CD4-positive, alpha-beta T cell treated with Interleukin-17A for 1 hour (primary cell): ENCODE data around the gene KIAA0825.
"Not testable (repeated sequence)": the region's sequence is repeated elsewhere in the genome, so short reads cannot be mapped to it uniquely, and the experiment has no call there.

ENCODE experiments used
- DNase-seq: peaks from one replicate; pipeline ENCODE4 v3.0.0-alpha.2; 2020

KIAA0825 gene

DNA sequence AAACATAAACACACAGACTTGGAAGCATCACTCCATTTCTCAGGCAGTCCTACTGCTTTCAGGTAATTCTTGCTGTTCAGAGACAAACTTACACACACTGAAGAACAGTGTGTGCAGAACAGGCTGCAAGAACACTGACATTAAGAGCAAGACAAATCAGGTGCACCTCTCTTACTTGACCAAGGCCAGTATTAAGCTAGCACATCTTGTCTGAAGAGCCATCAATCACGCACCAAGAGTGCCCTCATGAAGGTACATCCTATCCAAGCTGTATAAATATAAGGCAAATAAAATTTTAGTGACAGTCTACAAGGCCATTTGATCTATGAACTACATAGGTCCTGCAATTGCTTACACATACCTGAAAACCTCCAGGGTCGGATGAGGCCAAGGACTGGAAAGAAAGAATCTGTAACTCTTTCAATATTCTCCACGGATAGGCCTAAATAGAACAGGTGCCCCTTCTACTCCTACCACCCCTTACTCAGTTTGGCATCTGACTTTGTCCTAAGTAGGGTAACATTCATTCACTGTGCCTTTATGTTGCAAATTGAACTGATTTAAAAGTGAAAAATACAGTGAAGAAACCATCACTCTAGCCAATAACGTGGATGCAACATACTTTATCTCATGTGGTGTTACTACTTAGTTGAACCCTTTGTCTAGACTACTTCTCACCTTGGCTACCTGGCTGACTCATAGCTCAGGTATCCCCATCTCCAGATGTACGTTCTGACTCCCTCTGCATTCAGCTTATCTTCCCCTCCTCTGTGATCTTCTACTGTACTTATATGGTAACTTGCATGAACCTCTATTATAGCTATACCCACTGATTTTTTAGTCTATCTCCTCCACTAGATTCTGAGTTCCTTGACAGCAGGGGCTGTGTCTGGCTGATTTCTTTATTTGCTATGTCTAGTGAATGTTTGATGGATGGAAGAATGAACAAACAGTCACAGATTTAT is 256.3 kb downstream of the KIAA0825 start:
- no peak for DNase-seq

DNA sequence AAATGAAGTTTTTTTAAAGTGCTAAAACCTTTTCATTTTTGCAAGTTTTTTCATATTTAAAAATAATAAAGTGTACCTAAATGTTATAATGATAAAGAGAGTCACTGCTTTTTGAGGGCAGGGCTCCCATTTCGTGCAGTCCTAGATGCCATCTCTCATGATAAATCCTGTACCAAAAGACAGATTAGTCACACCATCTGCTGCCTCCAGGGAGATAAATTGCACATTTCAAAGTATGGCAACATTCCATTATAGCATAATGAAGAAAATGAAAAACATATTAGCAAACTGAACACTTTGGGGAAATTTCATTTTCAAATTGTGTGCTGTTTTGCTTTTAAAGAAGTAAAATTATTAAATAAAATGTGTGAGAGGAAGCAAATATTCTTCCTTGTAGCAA is 257.2 kb downstream of the KIAA0825 start:
- DNase-seq, result no peak

DNA sequence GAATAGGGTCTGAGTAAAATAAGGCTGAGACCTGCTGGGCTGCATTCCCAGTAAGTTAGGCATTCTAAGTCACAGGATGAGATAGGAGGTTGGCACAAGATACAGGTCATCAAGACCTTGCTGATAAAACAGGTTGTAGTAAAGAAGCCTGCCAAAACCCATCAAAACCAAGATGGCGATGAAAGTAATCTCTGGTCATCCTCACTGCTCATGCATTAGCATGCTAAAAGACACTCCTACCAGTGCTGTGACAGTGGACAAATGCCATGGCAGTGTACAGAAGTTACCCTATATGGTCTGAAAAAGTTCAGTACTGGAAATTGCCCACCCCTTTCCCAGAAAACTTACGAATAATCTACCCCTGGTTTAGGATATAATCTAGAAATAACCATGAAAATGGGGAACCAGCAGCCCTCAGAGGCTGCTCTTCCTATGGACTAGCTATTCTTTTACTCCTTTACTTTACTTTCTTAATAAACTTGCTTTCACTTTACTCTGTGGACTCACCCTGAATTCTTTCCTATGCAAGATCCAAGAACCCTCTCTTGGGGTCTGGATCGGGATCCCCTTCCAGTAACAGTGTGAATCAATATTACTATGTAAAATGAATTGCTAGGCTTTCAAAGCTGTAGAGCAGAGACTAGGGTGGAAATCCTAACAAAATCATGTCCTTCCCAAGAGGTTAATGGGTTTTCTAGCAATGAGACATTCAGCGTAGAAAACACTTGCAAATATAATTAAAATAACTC is 257.8 kb downstream of the KIAA0825 start:
- no peak for DNase-seq

DNA sequence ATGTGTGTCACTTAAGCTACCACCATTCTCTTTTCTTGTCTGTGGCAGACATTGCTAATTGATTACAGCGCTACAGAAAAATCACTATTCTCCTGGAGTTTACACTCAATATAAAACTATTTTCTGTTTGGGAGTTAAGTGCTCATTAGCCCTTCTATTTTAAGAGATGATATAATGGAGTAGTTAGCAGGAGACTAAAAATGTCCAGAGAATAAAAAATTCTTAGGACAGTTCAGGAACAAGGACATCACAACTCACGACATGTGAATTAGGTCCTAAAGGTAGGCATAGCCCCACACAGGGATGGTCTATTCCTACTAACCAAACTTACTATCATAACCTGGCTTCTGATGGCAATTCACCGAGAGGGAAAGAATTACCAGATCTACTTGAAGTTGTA is 258.5 kb downstream of the KIAA0825 start:
- no peak for DNase-seq

DNA sequence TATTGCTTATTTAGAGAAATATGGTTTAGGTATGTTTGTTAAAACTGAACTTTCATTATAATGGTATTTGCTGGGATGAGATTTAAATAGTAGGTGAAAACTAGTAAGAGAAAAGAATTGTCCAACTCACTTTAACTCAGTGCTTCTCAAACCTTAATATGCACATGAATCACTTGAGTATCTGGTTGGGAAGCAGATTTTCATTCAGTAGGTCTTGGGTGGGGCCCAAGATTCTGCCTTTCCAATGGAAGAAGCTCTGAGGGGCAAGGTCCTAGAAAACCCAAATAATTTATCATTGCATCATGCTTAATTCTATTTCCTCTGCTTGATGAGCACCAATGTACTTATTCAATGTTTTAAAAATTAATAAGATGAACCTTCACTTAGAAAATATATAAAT is 262.6 kb downstream of the KIAA0825 start:
- DNase-seq, result no peak

DNA sequence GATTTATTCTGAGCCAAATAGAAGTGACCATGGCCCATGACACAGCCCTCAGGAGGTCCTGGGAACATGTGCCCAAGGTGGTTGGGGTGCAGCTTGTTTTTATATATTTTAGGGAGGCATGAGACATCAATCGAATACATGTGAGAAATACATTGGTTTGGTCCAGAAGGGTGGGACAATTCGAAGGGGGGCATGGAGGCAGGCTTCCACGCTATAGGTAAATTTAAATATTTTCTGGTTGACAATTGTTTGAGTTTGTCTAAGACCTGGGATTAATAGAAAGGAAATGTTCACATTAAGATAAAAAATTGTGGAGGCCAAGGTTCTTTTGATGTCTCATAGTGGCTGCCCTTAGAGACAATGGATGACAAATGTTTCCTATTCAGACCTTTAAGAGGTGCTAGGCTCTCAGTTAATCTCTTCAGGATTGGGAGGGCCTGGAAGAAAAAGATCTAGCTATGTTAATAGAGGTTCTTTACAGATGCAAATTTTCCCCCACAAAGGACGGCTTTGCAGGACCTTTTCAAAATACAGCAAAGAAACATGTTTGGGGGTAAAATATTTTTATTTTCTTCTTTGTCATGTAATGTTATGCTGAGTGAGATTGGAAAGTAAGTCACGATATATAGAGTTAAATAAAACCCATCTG is 263.4 kb downstream of the KIAA0825 start:
- not testable (repeated sequence) for DNase-seq

DNA sequence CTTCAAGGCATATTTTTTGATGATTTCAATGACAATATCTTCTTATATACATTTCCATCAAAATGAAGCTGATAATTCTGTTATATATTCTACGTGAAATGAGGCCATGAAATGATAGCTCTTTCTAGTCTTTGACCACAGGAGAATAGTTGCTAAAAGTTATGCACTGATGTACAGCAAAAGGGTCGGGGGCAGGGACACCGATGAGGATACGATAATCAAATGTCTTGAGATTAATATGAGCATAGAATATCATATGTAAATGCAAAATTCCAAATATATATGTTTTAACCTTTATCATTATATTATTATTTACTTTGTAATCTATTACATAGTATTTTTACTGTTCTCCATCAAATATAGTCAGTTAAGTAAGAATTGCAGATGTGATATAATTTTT is 264.8 kb downstream of the KIAA0825 start:
- no peak for DNase-seq

DNA sequence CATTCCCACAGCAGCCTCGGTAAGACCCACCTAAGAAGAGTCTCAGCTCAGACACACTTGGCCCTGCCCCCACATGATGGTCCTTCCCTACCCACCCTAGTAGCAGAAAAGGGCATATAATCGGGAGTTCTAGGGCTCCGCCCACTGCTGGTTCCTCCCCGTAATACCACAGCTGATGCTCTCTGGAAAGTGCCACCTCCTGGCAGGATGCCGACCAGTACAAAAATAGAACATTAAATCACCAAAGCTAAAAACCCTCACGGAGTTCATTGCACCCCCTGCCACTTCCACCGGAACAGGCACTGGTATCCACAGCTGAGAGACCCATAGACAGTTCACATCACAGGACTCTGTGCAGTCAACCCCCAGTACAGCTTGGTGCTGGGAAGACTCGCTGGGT is 271.3 kb downstream of the KIAA0825 start:
- no peak for DNase-seq

DNA sequence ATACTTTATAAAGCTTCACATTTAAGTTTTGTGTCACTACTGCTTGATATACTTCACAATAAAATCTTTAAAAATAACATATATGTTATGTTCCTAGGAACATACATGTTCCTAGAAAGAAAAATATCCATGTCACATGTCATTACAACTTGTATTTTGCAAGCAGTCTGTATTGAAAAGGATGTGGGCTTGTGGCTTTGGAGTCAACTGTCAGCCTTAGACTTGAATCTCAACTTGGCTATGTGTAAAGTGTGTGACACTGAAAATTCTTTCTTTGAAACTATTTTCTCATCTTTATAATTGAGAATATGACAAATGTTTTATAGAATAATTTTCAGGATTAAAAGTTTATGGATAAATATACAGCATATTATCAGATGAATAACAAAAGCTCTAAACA is 273.1 kb downstream of the KIAA0825 start:
- DNase-seq, result no peak

DNA sequence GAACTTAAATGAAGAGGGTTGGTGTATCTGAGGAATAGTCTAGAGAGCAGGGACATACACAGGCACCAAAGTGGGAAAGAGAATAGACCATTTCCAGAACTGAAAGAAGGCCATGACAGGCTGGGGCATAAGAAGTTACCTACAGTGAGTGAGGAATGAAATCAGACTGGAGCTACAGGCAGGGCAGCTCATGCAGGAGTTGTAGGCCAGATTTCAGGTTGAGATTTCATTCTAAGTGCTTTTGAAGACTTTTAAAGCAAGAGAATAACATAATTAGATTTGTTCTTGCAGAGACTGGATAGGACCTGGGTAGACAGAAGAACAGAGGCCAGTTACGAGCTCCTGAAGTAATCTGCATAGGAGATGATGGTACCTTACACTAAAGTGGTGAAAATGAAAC is 280.8 kb downstream of the KIAA0825 start:
- DNase-seq, result no peak

DNA sequence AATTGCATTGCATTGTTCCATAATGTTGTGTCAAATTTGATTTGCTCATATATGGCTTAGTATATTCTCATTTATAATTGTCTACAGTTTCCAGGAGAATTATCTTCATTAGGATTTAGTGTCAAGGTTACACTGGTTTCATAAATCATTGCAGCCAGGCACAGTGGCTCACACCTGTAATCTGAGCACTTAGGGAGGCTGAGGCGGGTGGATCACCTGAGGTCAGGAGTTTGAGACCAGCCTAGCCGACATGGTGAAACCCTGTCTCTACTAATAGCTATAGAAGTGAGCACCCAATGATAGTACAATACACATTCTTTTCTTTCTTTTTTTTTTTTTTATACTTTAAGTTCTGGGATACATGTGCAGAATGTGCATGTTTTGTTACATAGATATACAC is 282.5 kb downstream of the KIAA0825 start:
- no peak for DNase-seq

DNA sequence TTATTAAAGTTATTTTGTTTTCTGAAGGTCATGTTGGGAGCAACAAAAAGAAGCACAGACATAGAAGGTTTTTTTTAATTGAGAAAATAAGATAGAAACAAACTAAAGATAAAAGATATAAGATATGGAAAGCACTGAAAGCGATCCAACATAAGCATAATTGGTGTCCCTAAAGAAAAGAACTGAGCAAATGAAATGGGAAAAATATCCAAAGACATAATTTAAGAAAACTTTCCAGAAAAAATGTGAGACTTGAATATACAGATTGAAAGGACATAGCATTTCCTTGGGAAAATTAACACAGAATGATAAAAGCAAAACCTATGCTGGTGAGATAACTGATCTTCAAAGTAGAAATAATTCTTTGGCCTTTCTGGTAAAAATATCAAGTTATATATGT is 289.3 kb downstream of the KIAA0825 start:
- no peak for DNase-seq

DNA sequence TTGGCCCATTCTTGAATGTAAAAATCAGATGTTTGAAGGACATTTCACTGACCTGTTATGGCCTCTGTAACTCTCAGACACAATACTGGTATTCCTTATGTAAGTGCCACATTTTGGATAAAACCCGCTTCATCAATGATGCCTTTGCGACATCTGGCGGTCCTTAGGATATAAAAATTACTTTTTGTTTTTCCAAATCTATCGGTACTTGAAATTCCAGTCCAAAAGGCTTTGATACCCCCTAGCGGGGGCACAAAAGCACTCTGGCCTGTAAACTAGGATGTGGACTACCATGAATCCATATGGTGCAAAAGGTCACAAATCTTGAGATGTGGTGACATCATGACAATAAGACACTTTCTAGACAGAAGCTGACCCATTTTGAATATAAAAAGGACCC is 291.8 kb downstream of the KIAA0825 start:
- no peak for DNase-seq

DNA sequence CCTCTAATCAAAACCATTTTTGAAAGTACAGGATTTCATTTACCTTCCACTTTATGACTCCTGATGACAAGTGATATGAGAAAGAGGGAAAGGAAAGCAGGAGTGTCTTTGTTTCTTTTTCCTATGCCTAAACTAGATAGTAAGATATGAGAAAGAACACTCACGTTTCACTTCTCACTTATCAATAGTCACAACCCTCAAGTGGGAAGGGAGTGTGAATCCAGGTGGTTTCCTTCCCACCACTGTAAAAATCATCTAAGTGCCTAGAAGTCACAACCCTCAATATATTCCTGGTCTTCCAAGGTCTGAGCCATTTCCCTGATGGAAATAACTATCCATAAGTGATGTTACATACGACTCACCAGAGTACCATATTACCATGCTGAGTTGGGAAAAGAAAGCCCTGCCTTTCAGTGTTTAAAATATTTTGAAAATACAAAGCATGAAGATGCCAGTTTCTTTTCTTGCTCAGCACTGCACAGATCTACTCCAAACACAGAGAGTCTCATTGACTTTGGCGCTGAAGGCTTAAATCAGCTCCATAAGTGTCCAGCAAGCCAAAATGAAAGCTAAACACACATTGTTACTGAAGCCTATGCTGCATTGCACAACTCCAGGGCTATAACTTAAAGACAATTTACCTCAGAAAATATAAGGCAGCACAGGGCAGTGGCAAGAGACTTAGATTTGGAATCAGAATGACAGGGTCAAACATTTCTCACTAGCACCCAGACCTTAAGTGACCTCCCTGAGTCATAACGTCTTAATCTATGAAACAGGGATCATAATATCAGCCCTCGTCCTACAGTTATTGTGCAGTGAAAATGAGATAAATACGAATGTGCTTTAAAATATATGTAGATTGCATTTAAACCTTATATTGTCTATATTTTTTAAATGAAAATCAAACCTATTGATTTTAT is 301.2 kb downstream of the KIAA0825 start:
- no peak for DNase-seq

DNA sequence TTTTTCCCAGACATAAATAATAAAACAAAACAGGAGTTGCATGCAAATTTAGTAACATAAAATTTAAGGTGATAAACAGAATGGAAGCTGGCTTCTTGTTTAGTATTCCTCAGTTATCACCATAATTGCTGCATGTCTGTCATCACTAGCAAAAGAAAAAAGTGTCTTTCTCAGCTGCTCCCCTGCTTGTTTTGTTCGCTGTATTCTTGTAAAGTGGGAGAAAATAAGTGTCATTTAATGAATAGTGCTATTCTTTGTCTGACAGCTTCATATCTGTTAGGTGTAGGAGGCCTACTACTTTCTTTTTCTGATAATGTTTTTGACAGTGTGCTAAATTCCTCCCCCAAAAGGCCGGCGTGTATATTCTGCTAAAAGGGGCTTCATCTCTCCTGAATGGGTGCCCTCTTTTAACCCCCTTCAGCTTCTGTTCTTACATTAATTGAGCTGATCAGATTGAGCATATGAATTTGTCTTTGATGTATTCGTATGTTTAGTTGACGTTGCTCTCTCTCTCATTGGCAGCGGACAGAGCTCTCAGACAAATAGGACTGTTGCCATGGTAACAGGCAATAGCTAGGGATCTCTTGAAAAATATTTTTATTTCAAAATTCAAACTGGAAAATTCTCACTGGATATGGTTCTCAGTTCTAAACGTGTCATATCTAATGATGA is 303.8 kb downstream of the KIAA0825 start:
- no peak for DNase-seq

DNA sequence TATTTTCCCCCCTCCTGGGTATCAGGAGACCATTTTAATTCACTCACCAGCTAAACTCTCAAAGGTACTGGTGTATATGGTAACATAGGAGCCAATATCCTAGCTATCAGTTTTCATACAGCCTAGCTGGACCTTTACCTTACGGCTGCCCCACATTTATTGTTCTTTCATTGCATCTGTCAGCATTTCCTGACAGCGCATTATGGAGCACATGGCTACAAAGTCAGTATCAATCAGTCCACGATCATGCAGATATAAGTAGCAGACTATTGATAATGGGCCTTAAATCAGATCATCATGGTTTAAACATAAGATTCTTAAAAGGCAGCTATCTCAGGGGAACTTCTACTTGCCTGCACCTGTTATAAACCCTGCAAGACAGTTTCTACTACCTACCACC is 304.7 kb downstream of the KIAA0825 start:
- DNase-seq, result no peak

DNA sequence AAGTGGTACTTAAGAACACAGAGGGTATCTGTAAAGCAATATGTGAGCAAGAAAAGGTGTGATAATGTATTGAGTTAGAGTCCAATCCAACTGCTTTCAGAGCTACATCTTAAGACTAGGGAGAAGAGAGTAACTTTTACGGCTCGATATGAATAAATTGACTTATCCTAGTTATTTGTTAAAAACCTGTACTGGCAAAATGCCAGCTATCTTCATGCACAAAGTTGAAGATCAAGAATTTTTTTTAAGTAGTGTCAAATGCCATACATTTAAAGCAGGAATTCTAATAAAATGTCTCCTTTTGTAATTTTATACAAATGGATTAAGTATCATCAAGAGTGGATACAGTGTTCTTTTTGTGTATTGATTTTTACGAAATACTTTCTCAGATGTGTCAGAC is 305.2 kb downstream of the KIAA0825 start:
- DNase-seq, result no peak

DNA sequence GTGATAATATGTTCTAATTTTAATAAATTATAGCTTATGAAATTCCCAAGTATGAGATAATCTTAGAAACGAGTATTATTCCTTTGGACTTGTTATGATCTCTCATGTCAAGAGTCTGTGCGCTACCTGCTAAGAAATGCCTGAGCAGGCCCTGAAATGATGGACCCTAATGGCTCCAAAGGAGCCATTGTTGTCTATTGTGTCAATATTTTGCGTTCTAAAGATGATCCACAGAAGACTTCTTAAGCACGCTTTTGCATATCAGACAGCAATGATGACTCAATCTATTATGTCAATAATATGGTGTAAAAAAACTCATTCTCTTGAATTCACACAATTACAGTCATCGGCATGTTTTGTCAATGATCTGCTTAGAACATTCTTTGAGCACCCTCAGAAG is 306.1 kb downstream of the KIAA0825 start:
- DNase-seq, result no peak

DNA sequence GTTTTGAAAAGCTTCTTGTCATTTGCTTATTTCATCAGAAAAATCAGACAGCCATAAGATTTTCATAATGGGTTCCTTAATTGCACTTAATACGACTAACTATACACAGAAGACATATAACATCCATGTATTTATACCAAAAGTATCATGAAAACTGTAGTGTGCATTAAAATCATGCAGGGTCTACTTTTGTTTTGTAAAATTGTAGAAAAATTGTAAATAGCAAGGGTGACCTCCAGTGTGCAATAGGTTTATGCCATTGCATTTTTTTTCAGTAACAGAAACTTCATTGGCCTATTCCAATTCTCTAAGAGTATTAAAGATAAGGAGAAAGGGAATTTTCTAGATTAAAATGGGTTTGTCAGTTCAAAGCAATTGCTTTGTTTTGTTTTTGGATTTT is 307.6 kb downstream of the KIAA0825 start:
- DNase-seq, result no peak

DNA sequence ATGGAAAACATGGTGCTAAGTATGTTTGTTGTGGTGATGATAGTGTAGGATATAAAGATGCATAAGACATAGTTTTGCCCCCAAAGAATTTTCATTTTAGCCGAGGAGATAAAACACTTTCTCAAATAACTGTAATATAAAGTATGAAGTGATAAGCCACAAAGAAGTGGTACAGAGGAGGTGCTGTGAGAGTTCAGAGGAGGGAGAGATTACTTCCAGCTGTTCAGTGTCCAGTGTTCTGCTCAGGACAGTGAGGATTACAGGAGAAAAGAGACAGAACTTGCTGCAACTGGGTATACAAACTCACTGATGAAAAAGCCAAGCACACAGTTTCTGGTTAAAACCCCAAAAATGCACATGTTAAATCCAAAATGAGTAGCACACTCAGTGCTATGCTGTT is 309.3 kb downstream of the KIAA0825 start:
- DNase-seq, result no peak

DNA sequence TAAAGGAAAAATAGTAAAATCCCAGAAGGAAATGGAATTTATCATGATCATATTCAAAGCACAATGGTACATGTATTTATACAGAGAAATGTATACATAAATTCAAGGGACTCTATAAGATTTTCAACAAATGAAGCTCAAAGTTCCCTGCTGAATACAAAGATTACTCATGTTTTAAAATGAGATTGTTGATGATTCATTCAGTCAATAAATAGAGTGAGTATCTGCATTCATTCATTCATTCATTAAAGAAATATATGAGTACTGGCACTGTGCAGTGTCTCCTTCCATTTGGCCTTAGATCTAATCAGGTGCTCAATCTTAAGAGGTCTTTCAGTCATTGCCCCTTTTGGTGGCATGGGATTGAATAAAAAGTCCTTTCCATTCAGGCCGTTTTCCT is 310.0 kb downstream of the KIAA0825 start:
- no peak for DNase-seq

DNA sequence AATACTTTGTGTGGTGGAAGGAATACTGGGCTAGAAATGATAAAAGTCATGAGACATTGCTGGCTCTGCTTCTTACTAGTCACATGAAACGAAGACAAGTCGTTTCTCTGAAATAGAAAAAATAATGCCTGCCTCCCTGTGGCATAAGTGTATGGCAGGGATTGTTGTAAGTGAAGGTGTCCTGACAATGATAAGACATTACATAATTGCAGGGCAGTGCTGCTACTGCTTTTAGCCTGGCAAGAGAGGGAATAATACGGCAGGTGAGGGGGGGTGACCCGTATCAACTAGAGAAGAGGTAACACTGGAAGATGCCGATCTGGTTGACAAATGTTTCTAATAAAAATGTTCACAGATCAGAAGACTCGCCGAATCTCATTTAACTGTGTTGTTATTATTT is 314.3 kb downstream of the KIAA0825 start:
- DNase-seq, result no peak
